ENCODE data around the gene RCC1.
"Not testable (repeated sequence)": the region's sequence is repeated elsewhere in the genome, so short reads cannot be mapped to it uniquely, and the experiment has no call there.

Gene RCC1

DNA sequence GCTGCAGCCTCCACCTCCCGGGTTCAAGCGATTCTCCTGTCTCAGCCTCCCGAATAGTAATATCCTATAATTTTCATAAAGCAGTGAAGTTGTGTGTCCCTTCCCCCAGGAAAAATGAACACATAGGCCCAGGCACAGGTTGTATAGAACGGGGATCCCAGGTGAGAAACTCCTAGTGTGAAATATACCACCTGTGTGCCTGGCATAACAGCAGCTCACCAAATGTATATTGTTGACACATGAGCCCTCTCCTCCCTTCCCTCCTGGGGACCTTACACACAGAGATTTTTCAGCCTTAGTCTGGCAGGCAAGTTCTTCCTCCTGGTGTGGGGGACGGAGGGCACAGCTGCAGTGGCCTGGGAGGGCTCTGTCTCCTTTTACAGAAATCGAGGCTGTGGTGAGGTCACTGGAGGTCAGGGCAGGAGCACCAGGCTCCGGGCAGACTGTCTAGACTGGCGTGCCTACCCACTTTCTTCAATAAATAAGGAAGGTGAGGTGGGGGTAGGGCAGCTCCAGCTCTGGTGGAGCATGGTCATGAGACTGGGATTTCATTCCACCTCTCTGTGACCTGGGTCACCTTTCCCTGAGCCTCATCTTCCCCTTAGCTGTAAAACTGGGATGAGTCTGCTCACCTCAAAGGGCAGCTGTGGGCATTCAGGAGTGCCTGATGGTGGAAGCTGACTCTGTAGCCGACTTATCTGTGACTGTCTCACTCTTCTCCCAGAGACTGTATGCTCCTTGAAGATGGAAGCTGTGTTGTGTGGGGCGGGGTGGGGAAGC lies 14.3 kb downstream of the RCC1 start:
- Histone ChIP-seq H3K4me1 (ENCODE audit: insufficient read depth, low read length) (peaks cover 21% of the 10 kb centered on the region), H3K9ac (ENCODE audit: low read depth, low read length) (no peak overlapping the region), H3K36me3 (ENCODE audit: insufficient read depth, low read length) (no peaks in the 10 kb centered on the region), H3K9me3 (ENCODE audit: control insufficient read depth, insufficient read depth, low read length) (no peaks in the 10 kb centered on the region)

DNA sequence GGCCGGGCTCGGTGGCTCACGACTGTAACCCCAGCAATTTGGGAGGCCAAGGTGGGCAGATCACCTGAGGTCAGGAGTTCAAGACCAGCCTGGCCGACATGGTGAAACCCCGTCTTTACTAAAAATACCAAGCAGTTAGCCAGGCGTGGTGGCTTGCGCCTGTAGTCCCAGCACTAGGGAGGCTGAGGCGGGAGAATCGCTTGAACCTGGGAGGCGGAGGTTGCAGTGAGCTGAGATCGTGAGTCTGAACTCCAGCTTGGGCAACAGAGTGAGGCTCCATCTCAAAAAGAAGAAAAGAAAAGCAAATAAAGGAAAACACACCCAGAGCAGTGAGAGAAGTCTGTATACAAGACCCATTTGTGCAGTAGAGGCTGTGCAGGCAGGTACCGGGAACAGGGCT lies 15.0 kb downstream of the RCC1 start:
- H3K9me3 ChIP-seq (ENCODE audit: control insufficient read depth, insufficient read depth, low read length); H3K9ac ChIP-seq (ENCODE audit: low read depth, low read length); H3K36me3 ChIP-seq (ENCODE audit: insufficient read depth, low read length): not testable (repeated sequence)
- H3K4me1 ChIP-seq (ENCODE audit: insufficient read depth, low read length): peaks cover 21% of the 10 kb centered on the region

DNA sequence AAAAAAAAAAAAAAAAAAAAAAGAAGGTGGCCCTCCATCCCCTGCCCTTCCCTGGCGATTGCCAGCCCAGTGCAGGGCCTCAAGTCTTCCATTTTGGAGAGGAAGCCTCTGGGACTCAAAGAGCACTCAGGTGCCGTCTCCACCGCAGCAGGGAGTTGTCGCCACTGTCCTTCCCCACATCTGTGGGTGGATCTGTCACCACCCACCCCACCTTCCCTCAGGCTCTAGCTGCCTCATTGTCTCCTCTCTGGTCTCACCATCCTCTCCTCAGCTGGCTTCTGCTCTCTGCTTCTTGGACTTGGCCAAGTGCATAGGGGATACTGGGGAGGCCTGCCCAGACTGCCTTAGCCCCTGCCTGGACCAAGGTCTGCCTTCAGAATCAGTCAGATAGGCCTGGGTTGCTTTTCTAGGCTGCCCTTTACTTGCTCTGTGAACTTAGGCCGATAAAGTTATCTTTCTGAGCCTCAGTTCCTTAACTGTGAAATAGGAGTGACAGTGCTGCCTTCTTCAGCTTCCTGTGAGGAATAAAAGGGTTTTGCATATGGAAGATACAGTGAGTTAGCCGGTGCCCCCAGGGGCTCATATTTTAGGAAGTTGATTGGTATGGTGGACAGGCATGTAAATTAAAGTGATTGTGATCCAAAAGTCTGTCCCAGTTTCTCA lies 15.8 kb downstream of the RCC1 start:
- H3K9me3 ChIP-seq (ENCODE audit: control insufficient read depth, insufficient read depth, low read length): no peaks in the 10 kb centered on the region
- H3K4me1 ChIP-seq (ENCODE audit: insufficient read depth, low read length): peaks cover 21% of the 10 kb centered on the region
- peak overlapping the region; percentile 8; the same call in 1 of the 2 replicates for H3K9ac ChIP-seq (ENCODE audit: low read depth, low read length)
- H3K36me3 ChIP-seq (ENCODE audit: insufficient read depth, low read length): no peaks in the 10 kb centered on the region

DNA sequence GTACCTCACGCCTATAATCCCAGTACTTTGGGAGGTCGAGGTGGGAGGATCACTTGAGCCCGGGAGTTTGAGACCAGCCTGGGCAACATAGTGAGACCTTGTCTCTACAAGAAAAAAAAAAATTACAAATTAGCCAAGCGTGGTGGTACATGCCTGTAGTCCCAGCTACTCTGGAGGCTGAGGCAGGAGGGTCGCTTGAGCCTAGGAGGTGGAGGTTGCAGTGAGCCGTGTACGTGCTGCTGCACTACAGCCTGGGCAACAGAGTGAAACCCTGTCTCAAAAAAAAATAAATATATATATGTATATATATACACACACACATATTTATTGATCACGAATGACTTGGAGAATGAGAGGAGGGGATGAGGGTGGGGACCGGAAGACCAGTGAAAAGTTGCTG lies 16.7 kb downstream of the RCC1 start:
- not testable (repeated sequence) for H3K9ac ChIP-seq (ENCODE audit: low read depth, low read length); H3K36me3 ChIP-seq (ENCODE audit: insufficient read depth, low read length); H3K9me3 ChIP-seq (ENCODE audit: control insufficient read depth, insufficient read depth, low read length)
- peaks cover 21% of the 10 kb centered on the region for H3K4me1 ChIP-seq (ENCODE audit: insufficient read depth, low read length)

DNA sequence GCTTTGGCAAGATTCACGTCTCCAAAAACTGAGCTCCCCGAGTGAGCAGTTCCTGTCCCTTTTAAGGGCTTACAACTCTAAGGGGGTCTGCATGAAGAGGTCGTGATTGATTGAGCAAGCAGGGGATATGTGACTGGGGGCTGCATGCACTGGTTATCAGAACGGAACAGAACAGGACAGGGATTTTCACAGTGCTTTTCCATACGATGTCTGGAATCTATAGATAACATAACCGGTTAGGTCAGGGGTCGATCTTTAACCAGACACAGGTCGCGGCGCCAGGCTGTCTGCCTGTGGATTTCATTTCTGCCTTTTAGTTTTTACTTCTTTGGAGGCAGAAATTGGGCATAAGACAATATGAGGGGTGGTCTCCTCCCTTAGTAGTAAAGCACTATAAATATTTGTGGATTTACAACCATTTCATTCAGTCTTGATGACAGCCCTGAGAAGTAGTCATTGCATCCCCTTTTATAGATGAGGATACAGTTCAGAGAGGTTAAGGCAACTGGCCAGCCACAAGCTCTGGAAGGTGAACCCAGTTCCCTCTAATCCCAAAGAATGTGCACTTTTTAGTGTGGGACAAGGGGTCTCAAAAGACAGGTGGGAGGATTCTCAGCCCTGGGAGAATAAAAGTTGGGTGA lies 19.3 kb downstream of the RCC1 start:
- peaks cover 18% of the 10 kb centered on the region for H3K4me1 ChIP-seq (ENCODE audit: insufficient read depth, low read length)
- not testable (repeated sequence) for H3K9ac ChIP-seq (ENCODE audit: low read depth, low read length); H3K9me3 ChIP-seq (ENCODE audit: control insufficient read depth, insufficient read depth, low read length); H3K36me3 ChIP-seq (ENCODE audit: insufficient read depth, low read length)

DNA sequence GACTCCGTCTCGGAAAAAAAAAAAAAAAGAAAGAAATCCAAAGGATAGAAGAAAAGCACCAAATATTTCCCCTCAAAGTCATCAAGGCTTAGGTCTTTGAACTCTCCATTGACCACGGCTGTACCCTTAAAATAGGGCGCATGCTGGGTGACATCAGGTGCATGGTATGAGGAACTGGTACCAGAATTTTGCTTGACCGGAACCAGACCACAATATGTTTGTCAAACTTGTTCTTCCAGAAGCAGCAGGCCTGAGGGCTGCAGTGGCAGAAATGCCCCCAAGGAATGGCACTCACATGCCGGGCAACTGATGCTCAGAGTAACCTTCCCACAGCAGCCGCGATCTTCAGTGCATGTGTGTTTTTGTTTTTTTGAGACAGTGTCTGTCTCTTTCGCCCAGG lies 21.0 kb downstream of the RCC1 start:
- no peaks in the 10 kb centered on the region for H3K9me3 ChIP-seq (ENCODE audit: control insufficient read depth, insufficient read depth, low read length)
- peaks cover 7% of the 10 kb centered on the region for H3K36me3 ChIP-seq (ENCODE audit: insufficient read depth, low read length)
- H3K4me1 ChIP-seq (ENCODE audit: insufficient read depth, low read length): peaks cover 9% of the 10 kb centered on the region
- H3K9ac ChIP-seq (ENCODE audit: low read depth, low read length): no peak overlapping the region

DNA sequence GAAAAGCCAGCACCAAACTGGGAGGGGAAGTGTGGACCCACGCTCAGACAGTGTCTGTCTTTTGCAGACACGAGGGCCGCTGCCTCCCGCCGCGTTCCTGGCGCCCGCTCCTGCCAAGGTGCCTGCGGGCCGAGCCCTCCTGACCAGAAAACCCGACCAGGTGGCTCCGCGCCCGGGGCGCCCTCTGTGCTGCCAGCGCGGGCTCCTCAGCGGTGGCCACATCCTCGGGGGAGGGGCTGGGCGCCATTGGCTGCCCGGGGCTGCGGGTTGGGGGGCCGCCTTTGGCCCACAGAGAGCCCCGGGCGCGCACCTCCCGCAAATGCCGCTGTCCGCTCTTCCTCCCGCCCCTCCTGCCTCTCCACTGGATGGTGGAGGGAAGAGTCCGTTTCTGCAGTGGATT lies 24.6 kb downstream of the RCC1 start:
- H3K9me3 ChIP-seq (ENCODE audit: control insufficient read depth, insufficient read depth, low read length): no peaks in the 10 kb centered on the region
- H3K4me1 ChIP-seq (ENCODE audit: insufficient read depth, low read length): no peaks in the 10 kb centered on the region
- H3K9ac ChIP-seq (ENCODE audit: low read depth, low read length): no peak overlapping the region
- peaks cover 16% of the 10 kb centered on the region for H3K36me3 ChIP-seq (ENCODE audit: insufficient read depth, low read length)

DNA sequence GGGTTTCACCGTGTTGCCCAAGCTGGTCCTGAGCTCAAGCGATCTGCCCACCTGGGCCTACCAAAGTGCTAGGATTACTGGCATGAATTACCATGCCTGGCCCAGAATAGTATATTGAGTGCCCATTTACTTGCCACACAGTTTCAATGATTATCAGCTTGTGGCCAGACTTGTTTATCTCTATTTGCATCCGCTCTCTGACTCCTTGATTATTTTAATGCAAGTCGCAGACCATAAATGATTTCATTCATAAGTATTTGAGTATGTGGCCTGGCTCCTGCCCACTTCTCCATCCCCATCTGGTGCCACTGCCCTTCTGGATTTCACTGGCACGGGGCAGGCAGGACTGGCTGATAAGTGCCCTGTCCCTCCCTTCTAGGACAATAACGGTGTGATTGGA lies 28.8 kb downstream of the RCC1 start:
- Histone ChIP-seq H3K9me3 (ENCODE audit: control insufficient read depth, insufficient read depth, low read length) (no peaks in the 10 kb centered on the region), H3K9ac (ENCODE audit: low read depth, low read length) (no peak overlapping the region), H3K36me3 (ENCODE audit: insufficient read depth, low read length) (peaks cover 25% of the 10 kb centered on the region), H3K4me1 (ENCODE audit: insufficient read depth, low read length) (no peaks in the 10 kb centered on the region)

DNA sequence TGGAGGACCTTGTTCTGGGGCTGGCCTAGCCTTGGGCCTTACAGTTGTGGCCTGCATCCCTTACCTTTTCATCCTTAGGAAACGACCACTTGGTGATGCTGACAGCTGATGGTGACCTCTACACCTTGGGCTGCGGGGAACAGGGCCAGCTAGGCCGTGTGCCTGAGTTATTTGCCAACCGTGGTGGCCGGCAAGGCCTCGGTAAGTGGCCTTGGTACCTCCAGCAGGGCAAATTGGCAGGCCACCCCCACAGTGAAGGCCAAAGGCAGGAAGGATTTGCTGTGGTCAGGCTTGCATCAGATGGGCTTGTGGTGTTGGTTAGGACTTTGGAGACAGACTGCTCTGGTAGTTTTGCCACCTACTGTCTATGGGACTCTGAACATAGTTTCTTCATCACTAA lies 29.3 kb downstream of the RCC1 start:
- H3K9me3 ChIP-seq (ENCODE audit: control insufficient read depth, insufficient read depth, low read length): no peaks in the 10 kb centered on the region
- H3K36me3 ChIP-seq (ENCODE audit: insufficient read depth, low read length): peaks cover 21% of the 10 kb centered on the region
- no peak overlapping the region for H3K9ac ChIP-seq (ENCODE audit: low read depth, low read length)
- no peaks in the 10 kb centered on the region for H3K4me1 ChIP-seq (ENCODE audit: insufficient read depth, low read length)

DNA sequence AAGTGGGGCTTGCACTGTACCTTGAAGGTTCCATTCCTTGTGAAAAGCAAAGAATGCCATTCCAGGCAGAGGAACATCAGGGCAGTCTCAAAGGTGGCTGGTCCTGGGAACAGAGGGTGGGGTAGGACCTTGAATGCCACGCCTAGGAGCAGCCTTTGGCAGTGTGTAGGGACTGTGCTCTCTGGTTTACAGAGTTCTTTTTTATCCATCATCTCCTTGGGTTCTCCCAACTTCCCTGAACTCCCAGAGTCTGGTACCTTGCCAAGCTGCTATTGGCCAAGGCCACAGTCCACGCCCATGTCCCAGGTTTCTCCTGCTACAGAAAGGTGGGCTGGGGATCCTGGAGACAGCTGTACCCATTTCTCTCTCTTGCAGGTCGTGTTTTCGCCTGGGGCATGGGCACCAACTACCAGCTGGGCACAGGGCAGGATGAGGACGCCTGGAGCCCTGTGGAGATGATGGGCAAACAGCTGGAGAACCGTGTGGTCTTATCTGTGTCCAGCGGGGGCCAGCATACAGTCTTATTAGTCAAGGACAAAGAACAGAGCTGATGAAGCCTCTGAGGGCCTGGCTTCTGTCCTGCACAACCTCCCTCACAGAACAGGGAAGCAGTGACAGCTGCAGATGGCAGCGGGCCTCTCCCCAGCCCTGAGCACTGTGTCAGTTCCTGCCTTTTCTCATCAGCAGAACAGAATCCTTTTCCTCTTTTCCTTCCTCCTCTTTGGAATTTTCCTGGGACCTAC lies 31.8 kb downstream of the RCC1 start:
- no peak overlapping the region for H3K9ac ChIP-seq (ENCODE audit: low read depth, low read length)
- H3K36me3 ChIP-seq (ENCODE audit: insufficient read depth, low read length): peaks cover 17% of the 10 kb centered on the region
- H3K4me1 ChIP-seq (ENCODE audit: insufficient read depth, low read length): no peaks in the 10 kb centered on the region
- no peaks in the 10 kb centered on the region for H3K9me3 ChIP-seq (ENCODE audit: control insufficient read depth, insufficient read depth, low read length)

DNA sequence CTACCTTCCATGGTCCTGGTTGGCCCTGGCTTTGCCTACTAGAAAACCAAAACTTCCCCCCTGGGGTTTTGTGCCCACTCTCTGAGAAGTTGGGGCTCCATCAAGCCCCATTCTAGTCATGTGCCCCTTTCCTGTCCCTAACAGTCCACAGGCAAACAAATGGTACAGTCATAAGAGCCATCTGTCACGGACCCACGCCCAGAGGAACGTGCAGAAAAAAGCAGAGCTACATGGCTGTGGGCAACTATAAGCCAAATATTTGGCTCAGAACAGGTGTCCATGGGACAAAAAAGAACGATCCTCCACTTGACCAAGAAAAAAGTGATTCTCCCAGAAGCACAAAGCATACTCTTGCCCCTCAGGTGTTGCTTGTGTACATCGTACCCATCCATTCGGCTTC lies 32.4 kb downstream of the RCC1 start:
- Histone ChIP-seq H3K36me3 (ENCODE audit: insufficient read depth, low read length) (peaks cover 17% of the 10 kb centered on the region), H3K9me3 (ENCODE audit: control insufficient read depth, insufficient read depth, low read length) (no peaks in the 10 kb centered on the region), H3K9ac (ENCODE audit: low read depth, low read length) (no peak overlapping the region), H3K4me1 (ENCODE audit: insufficient read depth, low read length) (no peaks in the 10 kb centered on the region)

DNA sequence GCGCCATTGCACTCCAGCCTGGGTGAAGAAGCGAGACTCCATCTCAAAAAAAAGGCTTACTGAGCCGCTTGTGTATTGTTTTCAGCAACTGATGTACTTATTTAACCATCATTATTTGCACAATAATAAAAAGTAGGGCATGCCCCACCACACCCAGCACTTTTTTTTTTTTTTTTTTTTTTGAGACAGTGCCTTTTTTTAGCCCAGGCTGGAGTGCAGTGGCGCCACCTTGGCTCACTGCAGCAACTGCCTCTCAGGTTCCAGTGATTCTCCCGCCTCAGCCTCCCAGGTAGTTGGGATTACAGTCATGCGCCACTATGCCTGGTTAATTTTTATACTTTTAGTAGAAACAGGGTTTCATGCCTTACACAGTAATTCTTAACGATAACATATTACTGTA lies 34.8 kb downstream of the RCC1 start:
- Histone ChIP-seq H3K9ac (ENCODE audit: low read depth, low read length) (no peak overlapping the region), H3K4me1 (ENCODE audit: insufficient read depth, low read length) (no peaks in the 10 kb centered on the region), H3K9me3 (ENCODE audit: control insufficient read depth, insufficient read depth, low read length) (no peaks in the 10 kb centered on the region), H3K36me3 (ENCODE audit: insufficient read depth, low read length) (peaks cover 6% of the 10 kb centered on the region)

DNA sequence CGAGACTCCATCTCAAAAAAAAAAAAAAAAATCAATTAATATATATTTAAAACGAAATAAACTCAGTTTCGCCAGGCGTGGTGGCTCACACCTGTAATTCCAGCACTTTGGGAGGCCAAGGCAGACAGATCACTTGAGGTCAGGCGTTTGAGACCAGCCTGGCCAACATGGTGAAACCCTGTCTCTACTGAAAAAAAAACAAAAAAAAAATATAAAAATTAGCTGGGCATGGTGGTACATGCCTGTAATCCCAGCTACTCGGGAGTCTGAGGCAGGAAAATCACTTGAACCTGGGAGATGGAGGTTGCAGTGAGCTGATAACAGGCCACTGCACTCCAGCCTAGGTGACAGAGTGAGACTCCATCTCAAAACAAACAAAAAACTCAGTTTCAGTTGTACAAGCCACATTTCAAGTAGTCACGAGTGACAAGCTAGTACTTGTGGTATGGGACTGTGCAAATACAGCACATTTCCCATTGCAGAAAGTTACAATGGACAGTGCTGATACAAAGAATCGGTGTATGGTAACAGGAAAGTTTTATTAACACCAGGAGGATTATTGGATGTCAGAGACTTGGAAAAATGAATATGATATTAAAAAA lies 35.7 kb downstream of the RCC1 start:
- H3K9me3 ChIP-seq (ENCODE audit: control insufficient read depth, insufficient read depth, low read length); H3K4me1 ChIP-seq (ENCODE audit: insufficient read depth, low read length); H3K36me3 ChIP-seq (ENCODE audit: insufficient read depth, low read length); H3K9ac ChIP-seq (ENCODE audit: low read depth, low read length): not testable (repeated sequence)

DNA sequence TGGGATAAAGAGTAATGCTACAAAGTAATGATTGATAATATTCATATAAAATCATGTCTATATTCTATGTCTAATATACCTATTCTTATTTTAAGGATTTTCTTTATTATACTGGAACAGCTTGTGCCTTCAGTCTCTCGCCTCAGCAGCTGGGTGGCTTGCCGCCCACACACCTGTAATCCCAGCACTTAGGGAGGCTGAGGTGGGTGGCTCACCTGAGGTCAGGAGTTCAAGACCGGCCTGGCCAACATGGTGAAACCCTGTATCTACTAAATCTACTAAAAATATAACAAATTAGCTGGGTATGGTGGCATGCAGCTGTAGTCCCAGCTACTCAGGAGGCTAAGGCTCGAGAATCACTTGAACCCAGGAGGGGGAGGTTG lies 39.4 kb downstream of the RCC1 start:
- no peaks in the 10 kb centered on the region for H3K36me3 ChIP-seq (ENCODE audit: insufficient read depth, low read length)
- no peaks in the 10 kb centered on the region for H3K4me1 ChIP-seq (ENCODE audit: insufficient read depth, low read length)
- H3K9ac ChIP-seq (ENCODE audit: low read depth, low read length): no peak overlapping the region

More for the DNA sequence above, 39.4 kb downstream of the RCC1 start:
- H3K9me3 ChIP-seq (ENCODE audit: control insufficient read depth, insufficient read depth, low read length): no peaks in the 10 kb centered on the region
